Retinal pigment epithelial cell (primary cell): ENCODE results near the gene CYP4F11.
"Not testable (repeated sequence)": the region's sequence is repeated elsewhere in the genome, so short reads cannot be mapped to it uniquely, and the experiment has no call there.

Source experiments
- DNase-seq: peaks from one replicate; pipeline ENCODE4 v3.0.0-alpha.2; 2010; ENCODE audit warnings: low read depth
- H3K4me3 ChIP-seq: 2 replicates; pipeline ENCODE4 v1.5.1; 2011; ENCODE audit warnings: mild to moderate bottlenecking, low read length, control low read depth, moderate library complexity
- TF ChIP-seq, protein P1 (sequence below): conservative IDR thresholded peaks from 2 replicates; pipeline ENCODE4 v1.5.1; 2011; ENCODE audit warnings: low read depth, low read length, control low read depth, inconsistent platforms

Gene CYP4F11

DNA sequence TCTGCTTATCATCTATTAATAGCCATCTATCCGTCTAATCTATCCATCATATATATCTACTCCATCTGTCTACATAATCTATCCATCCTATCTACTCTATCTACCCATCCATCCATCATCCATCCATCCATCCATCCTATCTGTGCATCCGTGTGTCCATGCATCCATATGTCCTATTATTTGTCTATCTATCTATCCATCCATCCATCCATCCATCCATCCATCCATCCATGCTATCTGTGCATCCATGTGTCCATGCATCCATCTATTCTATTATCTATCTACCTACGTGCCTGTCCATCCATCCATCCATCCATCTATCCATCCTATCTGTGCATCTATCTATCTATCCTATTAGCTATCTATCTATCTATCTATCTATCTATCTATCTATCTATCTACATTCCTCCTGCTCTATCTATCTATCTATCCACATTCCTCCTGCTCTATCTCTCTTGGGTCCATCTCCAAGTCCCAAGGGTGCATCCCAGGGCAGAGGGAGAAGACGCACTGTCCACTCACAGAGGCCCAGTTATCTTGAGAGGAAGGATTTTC, 38.4 kb downstream of the CYP4F11 start:
- DNase-seq: no peak
- TF ChIP-seq, protein P1, sequence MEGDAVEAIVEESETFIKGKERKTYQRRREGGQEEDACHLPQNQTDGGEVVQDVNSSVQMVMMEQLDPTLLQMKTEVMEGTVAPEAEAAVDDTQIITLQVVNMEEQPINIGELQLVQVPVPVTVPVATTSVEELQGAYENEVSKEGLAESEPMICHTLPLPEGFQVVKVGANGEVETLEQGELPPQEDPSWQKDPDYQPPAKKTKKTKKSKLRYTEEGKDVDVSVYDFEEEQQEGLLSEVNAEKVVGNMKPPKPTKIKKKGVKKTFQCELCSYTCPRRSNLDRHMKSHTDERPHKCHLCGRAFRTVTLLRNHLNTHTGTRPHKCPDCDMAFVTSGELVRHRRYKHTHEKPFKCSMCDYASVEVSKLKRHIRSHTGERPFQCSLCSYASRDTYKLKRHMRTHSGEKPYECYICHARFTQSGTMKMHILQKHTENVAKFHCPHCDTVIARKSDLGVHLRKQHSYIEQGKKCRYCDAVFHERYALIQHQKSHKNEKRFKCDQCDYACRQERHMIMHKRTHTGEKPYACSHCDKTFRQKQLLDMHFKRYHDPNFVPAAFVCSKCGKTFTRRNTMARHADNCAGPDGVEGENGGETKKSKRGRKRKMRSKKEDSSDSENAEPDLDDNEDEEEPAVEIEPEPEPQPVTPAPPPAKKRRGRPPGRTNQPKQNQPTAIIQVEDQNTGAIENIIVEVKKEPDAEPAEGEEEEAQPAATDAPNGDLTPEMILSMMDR: no peak
- no peak overlapping the region for H3K4me3 ChIP-seq

DNA sequence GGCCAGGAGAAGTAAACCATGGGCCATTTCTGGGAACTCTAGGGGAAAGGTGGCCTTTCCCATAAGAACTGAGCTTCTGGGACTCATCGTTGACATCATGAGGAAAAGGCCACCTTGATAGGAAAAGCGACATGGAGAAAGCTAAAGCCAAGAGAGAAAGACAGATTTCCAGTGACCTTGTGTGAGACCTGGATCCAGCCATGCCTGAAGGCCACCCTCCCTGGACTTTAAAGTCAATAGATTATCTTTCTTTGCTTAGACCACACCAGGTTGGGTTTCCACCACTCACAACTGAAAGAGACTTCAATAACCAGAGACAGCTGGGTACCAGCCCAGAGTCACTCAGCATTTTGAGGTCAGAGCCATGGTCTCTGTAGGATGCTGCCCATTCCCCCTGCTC, 40.0 kb downstream of the CYP4F11 start:
- TF ChIP-seq, protein P1: no peak
- no peak overlapping the region for H3K4me3 ChIP-seq
- DNase-seq: no peak

DNA sequence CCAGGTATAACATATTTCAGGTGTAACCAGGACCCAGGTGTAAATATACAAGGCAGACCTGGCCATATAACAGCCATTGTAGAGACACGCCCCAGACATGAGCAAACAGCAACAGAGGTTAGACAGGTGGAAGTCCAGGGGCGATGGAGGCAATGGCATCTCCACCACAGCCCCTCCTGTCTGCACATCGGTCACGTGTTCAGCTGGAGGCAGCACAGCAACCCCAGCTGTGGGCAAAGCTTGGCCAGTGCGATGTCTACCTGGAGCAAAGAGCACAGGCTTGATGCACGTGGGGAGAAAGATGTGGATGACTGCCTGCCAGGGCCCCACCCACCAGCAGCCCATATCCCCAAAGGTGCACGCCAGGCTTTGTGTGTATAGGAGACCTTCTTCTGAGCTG, 40.9 kb downstream of the CYP4F11 start:
- no peak for DNase-seq
- TF ChIP-seq, protein P1: no peak
- no peak overlapping the region for H3K4me3 ChIP-seq

DNA sequence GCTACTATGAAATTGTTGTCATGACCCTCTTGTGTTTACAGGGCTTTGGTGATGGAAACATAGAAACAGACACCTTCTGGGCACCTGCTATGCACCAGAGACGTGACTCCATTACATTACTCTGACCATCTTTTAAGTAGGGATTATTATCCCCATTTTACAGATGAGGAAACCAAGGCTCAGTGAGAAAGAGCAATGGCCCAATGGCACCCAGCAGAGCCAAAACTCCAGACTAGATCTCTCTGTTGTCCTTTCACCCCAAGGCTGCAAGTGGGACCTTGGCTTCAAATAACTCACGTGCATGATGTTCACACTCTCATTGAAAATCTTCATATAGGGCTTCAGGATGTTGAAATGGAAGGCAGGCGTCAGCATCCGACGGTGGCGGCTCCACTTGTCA, 42.3 kb downstream of the CYP4F11 start:
- TF ChIP-seq, protein P1: no peak
- no peak for DNase-seq
- H3K4me3 ChIP-seq: no peak overlapping the region

DNA sequence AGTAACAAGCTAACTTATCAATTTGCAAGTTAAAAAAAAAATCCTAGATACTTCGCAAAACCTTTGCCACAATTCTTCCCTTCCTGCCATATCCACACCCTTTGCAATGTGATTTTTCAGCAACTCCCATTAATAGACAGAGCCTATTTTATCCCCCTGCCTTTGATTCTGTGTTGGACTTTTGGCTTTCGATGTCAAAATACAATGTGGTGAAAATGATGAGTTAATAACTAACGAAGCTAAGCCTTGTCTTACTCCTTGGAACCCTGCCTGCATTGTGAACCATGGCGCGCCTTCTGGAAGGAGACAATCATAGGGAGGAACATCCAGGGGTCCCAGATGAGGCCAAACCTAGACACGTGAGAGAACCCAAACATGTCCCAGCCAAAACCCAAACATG, 42.9 kb downstream of the CYP4F11 start:
- TF ChIP-seq, protein P1: no peak
- no peak overlapping the region for H3K4me3 ChIP-seq
- DNase-seq: no peak

DNA sequence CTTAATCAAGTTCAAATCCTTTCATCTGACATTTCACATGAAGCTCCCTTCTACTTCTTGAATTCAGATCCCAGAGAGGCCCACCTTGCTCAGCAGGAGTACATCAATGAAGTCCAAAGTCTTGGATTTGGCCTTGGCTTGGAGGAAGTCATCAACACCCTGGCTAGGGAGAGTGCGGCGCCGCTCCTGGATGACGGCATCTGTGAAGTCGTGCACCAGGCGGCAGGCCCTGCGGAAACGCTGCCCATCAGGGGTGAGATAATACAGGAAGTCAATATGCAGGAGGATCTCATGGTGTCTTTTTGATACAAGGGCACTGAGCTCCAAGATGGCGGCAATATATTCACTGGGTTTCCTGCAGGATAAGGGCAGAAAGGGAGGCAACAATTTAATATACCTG, 45.0 kb downstream of the CYP4F11 start:
- not testable (repeated sequence) for H3K4me3 ChIP-seq, DNase-seq

DNA sequence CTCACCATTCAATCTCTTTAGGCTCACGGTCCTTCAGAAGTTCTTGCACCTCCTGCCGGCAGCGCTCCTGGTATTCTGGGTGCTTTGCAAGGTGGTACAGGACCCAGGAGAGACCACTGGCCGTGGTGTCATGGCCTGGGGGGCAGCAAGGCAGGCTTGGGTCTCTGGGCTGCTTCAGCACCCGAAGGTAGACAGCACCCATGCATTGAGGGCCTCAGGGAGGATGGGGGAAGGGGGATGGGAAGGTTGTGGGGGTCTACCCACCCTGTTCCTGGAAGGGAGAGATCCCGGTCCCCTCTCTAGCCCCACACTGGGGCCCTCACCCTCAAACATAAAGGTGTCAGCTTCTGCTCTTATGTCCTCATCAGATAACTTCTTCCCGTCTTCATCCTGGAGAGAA, 48.4 kb downstream of the CYP4F11 start:
- TF ChIP-seq, protein P1: no peak
- no peak overlapping the region for H3K4me3 ChIP-seq
- DNase-seq: no peak

DNA sequence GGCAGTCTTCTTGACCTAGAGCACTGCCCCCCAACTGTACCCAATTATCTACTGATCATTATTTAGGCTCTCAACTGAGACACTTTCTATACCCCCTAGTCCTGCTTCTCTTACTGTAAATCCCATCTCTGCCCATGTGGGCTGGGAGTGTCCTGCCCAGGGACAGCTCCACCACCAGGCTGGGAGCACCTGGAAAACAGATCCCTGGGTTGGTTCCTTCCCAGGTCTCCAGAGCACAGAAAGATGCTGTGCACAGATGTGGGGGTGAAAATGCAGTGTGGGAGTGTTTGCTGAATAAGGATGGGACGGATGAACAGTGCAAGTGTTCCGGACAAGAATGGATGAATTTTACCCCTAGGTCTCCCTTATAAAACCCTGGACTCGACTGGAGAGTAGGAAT, 49.2 kb downstream of the CYP4F11 start:
- no peak for DNase-seq
- TF ChIP-seq, protein P1: no peak
- H3K4me3 ChIP-seq: no peak overlapping the region

DNA sequence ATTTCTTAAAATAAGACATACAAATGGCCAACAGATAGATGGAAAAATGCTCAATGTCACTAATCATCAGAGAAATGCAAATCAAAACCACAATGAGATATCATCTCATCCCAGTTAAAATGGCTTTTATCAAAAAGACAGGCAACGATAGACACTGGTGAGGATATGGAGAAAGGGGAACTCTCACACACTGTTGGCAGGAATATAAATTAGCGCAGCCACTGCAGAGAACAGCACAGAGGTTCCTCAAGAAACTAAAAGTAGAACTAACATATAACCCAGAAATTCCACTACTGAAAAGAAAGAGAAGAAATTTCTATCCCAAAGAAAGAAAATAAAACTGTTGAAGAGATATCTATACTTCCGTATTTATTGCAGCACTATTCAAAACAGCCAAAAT, 51.0 kb downstream of the CYP4F11 start:
- not testable (repeated sequence) for DNase-seq, H3K4me3 ChIP-seq
